Globus pallidus (tissue), 1 donor: ENCODE data around the gene PCARE.

Experiments used
- DNase-seq: peaks from one replicate; pipeline ENCODE4 v3.0.0-alpha.2; 2015; ENCODE audit warnings: low spot score

PCARE gene

DNA sequence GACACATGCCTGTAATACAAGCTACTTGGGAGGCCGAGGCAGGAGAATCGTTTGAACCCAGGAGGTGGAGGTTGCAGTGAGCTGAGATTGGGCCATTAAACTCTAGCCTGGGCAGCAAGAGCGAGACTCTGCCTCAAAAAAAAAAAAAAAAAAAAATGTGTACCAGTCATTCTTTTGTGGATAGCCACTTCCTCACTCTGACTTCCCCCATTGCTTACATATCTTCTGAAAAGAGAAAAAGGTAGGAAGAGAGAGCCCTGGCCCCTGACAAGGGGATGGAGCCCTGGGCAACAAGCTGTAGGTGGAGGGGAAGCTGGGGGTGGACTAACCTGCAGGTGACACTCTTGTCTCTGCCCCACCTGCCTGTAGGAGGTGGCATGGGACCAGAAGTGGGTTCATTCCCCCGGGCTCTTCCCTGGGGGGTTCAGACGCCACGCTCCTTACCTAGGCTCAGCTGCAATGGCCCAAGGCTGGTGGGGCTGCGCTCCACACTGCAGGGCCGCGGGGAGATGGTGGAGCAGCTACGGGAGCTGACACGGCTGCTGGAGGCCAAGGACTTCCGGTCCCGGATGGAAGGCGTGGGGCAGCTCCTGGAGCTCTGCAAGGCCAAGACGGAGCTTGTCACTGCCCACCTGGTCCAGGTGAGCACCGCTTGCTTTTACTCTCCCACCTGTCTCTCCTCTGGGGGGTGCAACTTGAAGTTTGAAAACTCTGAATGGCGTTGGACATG lies 39.1 kb downstream of the PCARE start:
- no peak for DNase-seq

DNA sequence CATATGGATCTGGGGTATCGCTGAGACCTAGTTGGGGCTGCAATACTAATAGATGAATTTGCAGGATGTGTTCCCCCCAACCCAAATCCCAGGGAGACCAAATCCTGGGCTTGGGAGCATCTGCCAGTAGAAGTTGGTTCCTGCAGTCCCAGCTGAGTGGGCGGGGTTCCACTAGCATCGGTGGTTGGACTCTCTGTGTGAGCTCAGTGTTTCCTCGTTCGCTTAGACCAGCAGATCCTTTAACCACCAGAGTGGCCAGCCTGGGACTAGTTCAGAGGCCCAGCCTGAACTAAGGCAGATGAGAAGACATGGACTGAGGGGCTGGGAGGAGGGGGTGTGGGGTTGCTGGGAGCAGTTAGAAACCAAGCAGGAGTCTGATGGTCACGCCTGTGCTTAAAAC lies 40.7 kb downstream of the PCARE start:
- no peak for DNase-seq

DNA sequence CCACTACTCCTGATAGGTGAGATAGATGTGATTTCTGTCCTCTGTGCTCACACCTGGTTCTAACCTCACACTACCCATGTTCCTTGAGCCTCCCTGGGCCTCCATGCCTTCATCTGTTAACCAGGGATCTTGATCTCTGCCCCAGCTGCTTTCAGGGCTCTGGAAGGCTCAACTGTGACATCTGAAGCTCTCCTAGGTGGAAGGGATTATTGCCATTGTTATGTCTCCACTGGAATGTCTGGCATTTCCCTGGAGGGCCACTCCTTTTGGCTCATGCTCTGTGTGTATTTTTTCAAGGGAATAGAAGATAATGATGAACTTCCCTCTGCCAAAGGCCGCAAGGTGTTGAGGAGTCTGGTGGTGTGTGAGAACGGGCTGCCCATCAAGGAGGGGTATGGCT lies 41.2 kb downstream of the PCARE start:
- DNase-seq: no peak

DNA sequence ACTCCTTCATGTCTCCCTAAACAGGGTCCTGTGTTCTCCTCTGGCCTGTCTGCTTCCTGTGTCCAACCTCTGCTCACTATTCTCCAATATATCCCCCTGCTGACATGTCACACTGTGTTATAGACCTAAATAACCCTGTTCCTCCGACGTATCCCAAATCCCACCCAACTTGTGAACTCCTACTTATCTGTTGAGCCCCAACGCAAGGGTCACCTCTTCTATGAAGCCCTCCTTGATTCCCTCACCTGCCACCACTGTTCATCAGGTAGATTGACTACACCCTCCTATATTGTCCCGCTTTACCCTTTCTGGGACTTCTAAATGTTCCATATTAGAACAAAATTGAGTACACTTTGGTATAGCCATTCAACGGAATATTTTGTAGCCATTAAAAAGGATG lies 42.1 kb downstream of the PCARE start:
- DNase-seq: no peak

DNA sequence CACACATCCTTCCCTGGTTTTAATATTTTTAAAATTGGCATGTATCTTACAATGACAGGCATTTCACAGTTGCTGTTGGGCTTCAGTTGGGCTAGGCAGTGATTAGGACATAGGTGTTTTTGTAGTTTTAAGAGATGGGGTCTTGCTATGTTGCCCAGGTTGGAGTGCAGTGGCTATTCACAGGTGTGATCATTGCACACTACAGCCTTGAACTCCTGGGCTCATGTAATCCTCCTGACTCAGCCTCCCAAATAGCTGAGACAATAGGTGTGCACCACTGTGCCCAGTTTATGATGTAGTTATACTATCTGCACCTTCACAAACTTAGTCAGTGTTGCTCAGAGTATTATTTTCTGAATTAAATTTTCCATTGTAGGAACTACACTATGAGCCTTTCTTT lies 43.3 kb downstream of the PCARE start:
- no peak for DNase-seq

DNA sequence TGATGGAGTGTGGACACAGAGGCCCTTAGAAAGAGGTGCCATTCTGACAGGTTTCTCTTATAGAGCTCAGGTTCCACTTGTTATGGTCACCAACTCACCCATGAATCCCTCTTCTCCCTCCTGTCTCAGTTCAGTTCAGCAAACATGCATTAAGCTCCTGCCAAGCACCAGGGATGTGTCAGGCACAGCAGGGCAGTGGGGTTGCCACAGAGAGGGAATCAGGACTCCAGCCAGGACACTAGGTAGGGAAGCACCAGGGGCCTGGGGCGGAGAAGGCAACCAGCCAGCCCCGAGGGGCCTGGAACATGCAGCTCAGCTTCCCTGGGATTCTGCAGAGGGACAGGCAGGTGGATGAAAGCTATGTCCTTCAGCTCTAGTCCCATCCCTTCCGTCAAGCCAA lies 48.6 kb downstream of the PCARE start:
- no peak for DNase-seq

DNA sequence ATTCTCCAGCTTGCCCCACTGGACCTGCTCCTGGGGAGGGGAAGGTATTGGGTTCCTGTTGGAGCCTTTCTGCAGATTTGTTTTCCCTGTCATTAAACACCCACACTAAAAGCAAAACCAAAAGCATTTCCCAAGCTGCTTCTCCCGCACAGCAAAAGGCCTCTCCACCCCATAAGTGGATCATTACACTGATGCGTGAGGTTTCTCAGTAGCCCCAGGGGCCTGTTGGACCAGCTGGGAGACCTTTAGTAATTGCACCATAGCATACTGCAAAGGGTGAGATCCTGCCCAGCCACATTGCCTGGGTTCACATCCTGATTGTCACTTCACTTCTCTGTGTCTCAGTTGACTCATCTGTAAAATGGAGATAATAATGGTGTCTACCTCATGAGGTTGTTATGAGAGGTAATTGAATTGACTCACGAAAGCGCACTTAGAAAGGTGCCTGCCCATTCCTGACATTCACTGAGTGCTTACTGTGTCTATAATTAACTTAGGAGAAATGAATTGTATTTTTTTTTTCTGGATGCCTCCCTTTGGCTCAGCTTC lies 49.4 kb downstream of the PCARE start:
- no peak for DNase-seq

DNA sequence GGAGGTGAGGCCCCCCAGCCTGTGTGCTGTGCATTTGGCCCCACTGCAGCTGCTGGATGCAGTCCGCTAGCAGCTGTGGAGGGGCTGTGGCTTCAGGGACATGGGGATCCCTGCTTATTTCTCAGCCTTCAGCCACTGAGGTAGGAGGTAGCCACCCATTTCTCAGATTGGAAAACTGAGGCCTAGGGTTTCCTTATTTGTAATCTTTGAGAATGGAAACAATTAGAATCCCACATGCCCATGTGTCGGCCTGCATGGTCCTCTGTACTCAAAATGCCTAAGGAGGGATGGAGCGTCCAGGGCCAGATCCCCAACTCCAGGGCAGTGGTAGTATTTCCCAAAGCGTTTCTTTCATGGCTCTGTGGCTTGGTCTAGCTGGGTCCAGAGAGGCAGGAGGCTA lies 51.1 kb downstream of the PCARE start:
- DNase-seq: no peak

DNA sequence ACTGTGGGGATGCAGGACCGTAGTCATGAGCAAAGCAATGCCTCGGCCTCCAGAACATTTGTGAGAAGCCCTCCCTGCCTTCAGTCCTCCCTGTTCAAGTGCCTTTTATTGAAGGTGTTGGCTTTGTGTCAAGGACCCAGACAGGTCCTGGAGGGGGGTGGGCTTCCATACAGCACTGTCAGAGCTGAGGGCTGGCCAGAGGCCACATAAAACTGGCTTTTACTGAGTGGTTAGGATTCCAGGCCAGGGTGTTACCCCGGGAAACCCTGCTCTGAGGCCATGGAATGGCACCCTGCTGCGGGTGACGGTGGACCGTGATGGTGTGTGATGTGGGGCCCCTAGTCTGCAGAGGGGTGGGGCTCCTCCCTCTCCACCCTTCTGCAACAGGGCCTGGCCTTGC lies 51.6 kb downstream of the PCARE start:
- peak; percentile 42 for DNase-seq

DNA sequence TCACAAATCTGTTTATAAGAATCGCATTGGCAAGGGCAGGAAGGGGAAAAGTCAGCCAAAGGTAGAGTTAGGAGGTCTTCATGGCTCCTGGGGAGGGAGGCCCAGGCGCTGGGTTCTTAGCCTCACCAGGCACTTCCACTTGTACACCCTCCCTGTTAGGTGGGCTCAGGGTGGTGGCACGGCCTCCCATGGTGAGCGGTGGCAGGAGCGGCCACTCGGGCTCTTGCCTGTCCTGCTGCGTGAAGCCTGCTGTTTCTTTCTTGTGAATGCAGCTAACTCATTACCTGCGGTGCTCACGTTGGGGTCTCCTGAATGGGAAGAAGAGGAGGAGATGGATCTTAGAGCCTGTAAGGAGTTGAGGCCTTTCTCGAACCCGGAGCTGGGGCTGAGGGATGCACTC lies 52.4 kb downstream of the PCARE start:
- no peak for DNase-seq

DNA sequence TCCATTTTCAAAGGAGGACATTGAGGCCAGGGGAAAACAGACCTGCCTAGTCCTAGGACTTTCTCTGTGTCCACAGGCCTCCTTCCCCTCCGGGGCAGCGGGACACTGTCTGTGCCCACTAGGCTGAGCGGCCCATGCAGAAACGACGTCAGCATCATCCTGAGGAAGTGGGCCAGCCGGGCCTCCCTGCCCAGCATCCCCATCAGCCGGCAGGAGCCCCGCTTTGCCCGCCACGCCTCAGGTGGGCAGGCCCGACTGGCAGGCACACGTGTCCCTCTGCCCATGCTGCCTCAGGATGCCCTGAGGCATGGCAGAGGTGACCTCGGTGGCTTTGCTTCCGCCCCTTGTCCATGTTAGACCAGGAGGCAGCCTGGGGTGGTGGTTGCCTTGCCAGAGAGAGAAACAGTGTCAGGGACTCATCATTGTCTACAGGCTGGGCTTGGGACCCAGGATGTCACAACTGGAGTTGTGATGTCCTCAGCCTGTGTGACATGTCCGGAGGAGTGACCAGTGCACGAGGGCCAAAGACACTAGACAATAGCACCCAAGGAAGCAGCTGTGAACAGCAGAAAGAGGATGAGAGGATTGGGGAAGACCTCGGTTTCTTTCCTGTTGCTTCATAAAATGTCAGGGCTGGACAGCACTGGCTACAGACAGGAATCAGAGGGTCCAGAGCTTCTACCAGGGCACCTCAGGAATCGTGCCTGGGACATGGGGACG lies 56.4 kb downstream of the PCARE start:
- DNase-seq: no peak

DNA sequence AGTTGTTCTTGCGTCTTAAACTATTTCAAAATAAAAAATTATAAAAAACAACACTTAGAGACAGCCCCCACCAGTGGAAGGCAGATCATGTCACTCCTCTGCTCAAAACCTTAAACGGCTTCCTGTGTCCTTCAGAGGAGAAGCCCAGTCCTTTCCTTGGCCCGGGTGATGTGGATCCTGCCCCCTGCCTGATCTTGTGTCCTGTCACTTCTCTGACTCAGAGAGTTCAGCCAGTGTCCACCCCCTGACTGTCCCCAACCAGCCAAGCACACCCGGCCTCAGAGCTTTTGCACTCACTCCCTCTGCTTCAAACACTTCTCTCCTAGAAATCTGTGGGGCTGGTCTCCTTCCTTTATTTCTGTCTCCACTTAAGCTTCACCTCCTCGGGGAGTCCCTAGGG lies 57.8 kb downstream of the PCARE start:
- no peak for DNase-seq

DNA sequence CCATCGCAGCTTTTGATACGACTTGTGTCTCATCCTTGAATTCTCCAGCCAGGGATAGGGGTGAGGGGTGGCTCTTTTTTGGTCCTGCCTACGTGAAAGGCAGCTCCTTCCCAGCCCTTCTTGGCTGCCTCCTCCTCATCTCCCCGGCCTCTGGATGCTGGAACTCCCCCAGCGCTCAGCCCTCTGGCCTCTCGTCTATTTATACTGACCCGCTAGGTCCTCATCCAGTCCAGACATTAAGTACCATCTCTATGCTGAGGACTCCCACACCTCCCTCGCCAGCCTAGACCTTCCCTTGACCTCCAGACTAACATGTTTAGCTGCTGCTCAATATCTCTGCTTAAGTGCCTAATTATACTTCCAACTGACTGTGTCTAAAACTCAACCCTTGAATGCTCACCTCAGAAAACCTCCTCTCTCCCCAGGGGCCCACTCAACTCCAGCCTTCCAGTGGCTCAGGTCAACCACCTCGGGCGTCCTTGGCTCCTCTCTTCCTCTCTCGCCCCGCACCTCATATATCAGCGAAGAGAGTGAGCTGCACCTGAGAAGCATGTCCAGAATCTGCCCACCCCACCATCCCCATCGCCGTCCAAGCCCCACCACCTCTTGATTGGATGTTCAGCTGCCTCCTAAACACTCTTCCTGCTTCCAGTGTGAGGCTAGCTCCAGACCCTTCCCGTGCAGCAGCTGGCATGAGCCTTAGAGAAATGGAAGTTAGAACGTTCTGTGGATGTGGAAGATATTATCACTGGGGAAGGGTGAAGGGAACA lies 58.4 kb downstream of the PCARE start:
- DNase-seq: no peak

DNA sequence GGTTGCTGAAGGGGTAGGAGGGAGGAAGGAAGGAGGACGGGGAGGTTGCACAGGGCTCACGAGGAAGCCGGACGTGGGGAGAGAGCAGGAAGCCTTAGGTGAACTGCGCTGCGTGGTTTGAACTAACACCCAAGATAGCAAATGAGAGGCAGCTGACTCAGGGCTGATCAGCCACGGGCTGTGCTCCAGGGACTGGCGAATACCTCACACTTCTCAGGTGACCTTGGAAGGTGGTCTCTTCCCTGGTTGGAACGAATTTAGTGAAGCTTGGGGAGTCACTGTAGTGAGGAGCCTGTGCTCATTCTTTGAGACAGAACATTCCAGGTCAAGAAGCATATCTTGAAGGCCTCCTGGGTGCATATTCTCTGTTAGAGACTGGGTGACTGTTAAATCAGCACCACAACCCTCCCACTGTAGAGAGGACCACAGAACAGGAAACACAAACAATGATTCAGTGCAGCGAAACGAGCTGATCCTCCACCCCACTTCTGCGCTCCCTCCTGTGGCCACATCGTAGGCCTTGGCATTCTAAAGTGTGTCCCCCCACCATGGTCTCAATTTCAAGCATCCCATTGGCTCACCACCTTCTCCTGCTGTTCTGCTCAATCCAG lies 59.4 kb downstream of the PCARE start:
- DNase-seq: no peak

DNA sequence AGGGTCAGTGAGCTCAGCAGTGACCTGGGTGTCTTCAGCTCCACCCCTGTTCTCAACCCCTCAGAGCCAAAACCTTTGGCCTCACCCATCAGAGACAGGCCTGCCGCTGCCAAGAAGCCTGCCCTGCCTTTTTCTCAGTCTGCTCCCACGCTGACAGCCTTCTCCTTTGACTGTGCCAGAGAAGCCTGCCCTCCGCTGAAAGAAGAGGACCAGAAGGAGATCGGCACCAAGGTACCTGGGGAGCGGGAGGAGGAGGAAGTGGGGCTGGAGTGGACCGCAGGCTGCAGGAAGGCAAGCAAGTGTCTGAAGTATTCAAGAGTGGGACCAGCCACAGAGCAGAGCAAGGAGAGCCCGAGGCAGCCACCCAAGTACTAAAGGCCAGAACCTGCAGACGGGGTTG lies 60.0 kb downstream of the PCARE start:
- DNase-seq: no peak

DNA sequence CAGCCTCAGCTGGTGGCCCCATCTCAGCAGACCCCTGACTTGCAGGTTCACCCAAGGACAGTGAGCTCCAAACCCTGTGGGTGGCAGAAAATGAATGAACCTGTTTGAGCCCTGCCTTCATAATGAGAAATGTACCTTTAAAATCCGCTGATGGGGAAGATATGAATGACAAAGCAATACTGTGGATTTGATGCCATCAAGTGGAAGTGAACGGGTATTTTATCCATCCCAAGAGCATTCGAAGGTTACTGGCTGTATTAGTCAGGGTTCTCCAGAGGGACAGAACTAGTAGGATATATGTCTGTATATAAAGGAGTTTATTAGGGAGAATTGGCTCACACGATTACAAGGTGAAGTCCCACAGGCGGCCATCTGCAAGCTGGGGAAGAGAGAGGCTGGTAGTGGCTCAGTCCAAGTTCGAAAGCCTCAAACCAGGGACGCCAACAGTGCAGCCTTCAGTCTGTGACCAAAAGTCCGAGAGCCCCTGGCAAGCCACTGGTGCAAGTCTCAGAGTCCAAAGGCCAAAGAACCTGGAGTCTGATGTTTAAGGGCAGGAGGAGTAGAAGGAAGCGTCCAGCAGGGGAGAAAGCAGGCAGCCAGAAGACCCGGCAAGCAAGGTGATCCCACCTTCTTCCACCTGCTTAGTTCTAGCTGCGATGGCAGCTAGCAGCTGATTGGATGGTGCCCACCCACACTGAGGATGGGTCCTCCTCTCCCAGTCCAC lies 61.1 kb downstream of the PCARE start:
- no peak for DNase-seq

DNA sequence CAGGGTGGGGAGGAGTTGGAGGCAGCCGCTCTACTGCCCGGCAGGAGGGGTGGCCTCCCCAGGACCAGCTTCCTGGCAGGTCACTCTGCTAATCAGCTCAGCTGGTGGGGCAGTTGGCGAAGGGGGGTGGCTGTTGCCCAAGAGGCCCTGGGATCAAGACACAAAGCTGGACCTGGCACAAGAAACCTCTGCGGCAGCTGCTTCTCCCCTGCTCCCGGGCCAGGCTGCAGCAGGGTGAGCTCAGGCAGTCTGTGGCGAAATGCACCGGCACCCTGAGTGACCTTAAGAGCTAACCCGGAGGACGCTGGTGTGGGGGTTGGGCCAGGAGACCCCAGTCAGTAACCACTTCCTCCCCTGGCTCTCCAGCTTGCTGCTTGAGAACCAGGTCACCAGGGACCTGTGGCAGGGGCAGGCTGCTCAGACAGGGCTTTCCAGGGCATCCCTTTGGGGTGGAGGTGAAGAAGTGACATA lies 62.1 kb downstream of the PCARE start:
- DNase-seq: no peak
